Activated T-helper 1 cell treated with anti-CD3 and anti-CD28 coated beads, Interleukin-12 subunit alpha, Interleukin-12 subunit beta, Interleukin-2, Interleukin-4 antibody, amounts not matched to agents 30 ng/mL and 10 ng/mL and 1 ng/mL, durations not matched to agents 14 hours and 24 hours and 36 hours (primary cell): ENCODE measurements around the gene DCHS1. TPM values are rescaled to one million over a fixed set of nuclear protein-coding genes. Genes with fewer than 3 reads are reported as not detected.
"Not testable (repeated sequence)": the region's sequence is repeated elsewhere in the genome, so short reads cannot be mapped to it uniquely, and the experiment has no call there.

Experiments
- DNase-seq: peaks from one replicate; pipeline ENCODE4 v3.0.0; 2021; ENCODE audit warnings: low spot score
- H3K27ac Mint-ChIP-seq: one replicate; pipeline ENCODE4 v1.8.0; 2021; ENCODE audit warnings: mild to moderate bottlenecking, mixed read lengths
- H3K27me3 Mint-ChIP-seq: one replicate; pipeline ENCODE4 v1.8.0; 2022; ENCODE audit warnings: mild to moderate bottlenecking, moderate library complexity, mixed read lengths; ENCODE audit not compliant: insufficient read depth
- H3K36me3 Mint-ChIP-seq: one replicate; pipeline ENCODE4 v1.8.0; 2021; ENCODE audit warnings: low read depth, mixed read lengths
- H3K4me1 Mint-ChIP-seq: one replicate; pipeline ENCODE4 v1.8.0; 2021; ENCODE audit warnings: low read depth, mixed read lengths
- H3K4me3 Mint-ChIP-seq: one replicate; pipeline ENCODE4 v1.8.0; 2021; ENCODE audit warnings: mild to moderate bottlenecking, moderate library complexity, mixed read lengths
- H3K9me3 Mint-ChIP-seq: one replicate; pipeline ENCODE4 v1.8.0; 2021; ENCODE audit warnings: mixed read lengths
- intact Hi-C: fragments of 100-400 bp; cut with micrococcal nuclease; formaldehyde crosslinking; loops from one replicate; pipeline ENCODE4 v1.15.1; 2024
- total RNA-seq: library from RNA; stranded (reverse); gene quantifications from 2 replicates; pipeline ENCODE4 v1.2.3, GENCODE V29; 2022

The DCHS1 gene
- 0.24 and 0.39 TPM in 2 replicates for total RNA-seq

GRCh38 chr11:6655790-6656583 lies at the start of gene DCHS1:
TSS of gene DCHS1 (minus strand) at chr11:6655809. CDS start at chr11:6641613, 14,196 bp downstream.
- Mint-ChIP-seq H3K9me3 (no peaks in the 10 kb centered on the region), H3K4me3 (peak within 1 kb of the TSS; percentile 65), H3K27me3 (peaks cover 16% of the 10 kb centered on the region), H3K27ac (no peak within 1 kb of the TSS), H3K4me1 (no peaks in the 10 kb centered on the region), H3K36me3 (no peaks in the 10 kb centered on the region)
- intact Hi-C loops: no loop called here
- DNase-seq: no peak

GRCh38 chr11:6703247-6704063 lies 47.8 kb upstream of the DCHS1 start:
- H3K27me3 Mint-ChIP-seq: no peaks in the 10 kb centered on the region

GRCh38 chr11:6701955-6702354 lies 46.3 kb upstream of the DCHS1 start:
- H3K27ac Mint-ChIP-seq, DNase-seq, H3K4me3 Mint-ChIP-seq, H3K36me3 Mint-ChIP-seq, H3K4me1 Mint-ChIP-seq, H3K27me3 Mint-ChIP-seq, intact Hi-C loops, H3K9me3 Mint-ChIP-seq: not testable (repeated sequence)

More at GRCh38 chr11:6703247-6704063, 47.8 kb upstream of the DCHS1 start:
- no peak overlapping the region for H3K4me3 Mint-ChIP-seq
- no peaks in the 10 kb centered on the region for H3K9me3 Mint-ChIP-seq
- intact Hi-C loops: loop anchor here (1.0 kb wide), 1 partner anchor 54 kb away; no protein-coding TSS in a partner anchor
- H3K36me3 Mint-ChIP-seq: peaks cover 4% of the 10 kb centered on the region
- peaks cover 7% of the 10 kb centered on the region for H3K4me1 Mint-ChIP-seq
- H3K27ac Mint-ChIP-seq: no peak overlapping the region
- no peak for DNase-seq

GRCh38 chr11:6695377-6695776 lies 39.8 kb upstream of the DCHS1 start:
- Mint-ChIP-seq H3K27ac (no peak overlapping the region), H3K36me3 (peaks cover 9% of the 10 kb centered on the region), H3K27me3 (no peaks in the 10 kb centered on the region), H3K4me3 (no peak overlapping the region), H3K9me3 (no peaks in the 10 kb centered on the region), H3K4me1 (peaks cover 24% of the 10 kb centered on the region)
- intact Hi-C loops: no loop called here
- DNase-seq: no peak

GRCh38 chr11:6694229-6694535 lies 38.6 kb upstream of the DCHS1 start:
- Mint-ChIP-seq H3K4me3 (no peak overlapping the region), H3K9me3 (no peaks in the 10 kb centered on the region), H3K27me3 (no peaks in the 10 kb centered on the region), H3K4me1 (peaks cover 24% of the 10 kb centered on the region), H3K27ac (peak overlapping the region; percentile 4), H3K36me3 (peaks cover 9% of the 10 kb centered on the region)
- intact Hi-C loops: loop anchor here (1.0 kb wide), 1 partner anchor 11 kb away; the partner anchor contains the start of gene MRPL17
- no peak for DNase-seq

GRCh38 chr11:6693342-6694228 lies 38.0 kb upstream of the DCHS1 start:
- H3K27me3 Mint-ChIP-seq: no peaks in the 10 kb centered on the region
- H3K36me3 Mint-ChIP-seq: peaks cover 9% of the 10 kb centered on the region
- no peak for DNase-seq
- peak overlapping the region; percentile 4 for H3K27ac Mint-ChIP-seq
- intact Hi-C loops: loop anchor here (1.0 kb wide), 1 partner anchor 10 kb away; the partner anchor contains the start of gene MRPL17
- peaks cover 24% of the 10 kb centered on the region for H3K4me1 Mint-ChIP-seq
- no peaks in the 10 kb centered on the region for H3K9me3 Mint-ChIP-seq
- no peak overlapping the region for H3K4me3 Mint-ChIP-seq

- Mint-ChIP-seq H3K4me3 (no peak overlapping the region), H3K36me3 (peaks cover 6% of the 10 kb centered on the region), H3K9me3 (no peaks in the 10 kb centered on the region), H3K4me1 (peaks cover 36% of the 10 kb centered on the region), H3K27me3 (no peaks in the 10 kb centered on the region), H3K27ac (no peak overlapping the region)
- intact Hi-C loops: no loop called here
- no peak for DNase-seq
Measured at GRCh38 chr11:6692128-6692527, 36.5 kb upstream of the DCHS1 start.

- DNase-seq, H3K9me3 Mint-ChIP-seq, H3K27me3 Mint-ChIP-seq, H3K4me3 Mint-ChIP-seq, H3K36me3 Mint-ChIP-seq, intact Hi-C loops, H3K27ac Mint-ChIP-seq: not testable (repeated sequence)
- peaks cover 30% of the 10 kb centered on the region for H3K4me1 Mint-ChIP-seq
Measured at GRCh38 chr11:6690431-6691132, 35.0 kb upstream of the DCHS1 start.

- Mint-ChIP-seq H3K27me3 (no peaks in the 10 kb centered on the region), H3K27ac (no peak overlapping the region), H3K4me1 (peaks cover 22% of the 10 kb centered on the region), H3K9me3 (no peaks in the 10 kb centered on the region), H3K4me3 (no peak overlapping the region), H3K36me3 (peaks cover 6% of the 10 kb centered on the region)
- no peak for DNase-seq
- intact Hi-C loops: no loop called here
Measured at GRCh38 chr11:6687876-6688275, 32.3 kb upstream of the DCHS1 start.

- peaks cover 17% of the 10 kb centered on the region for H3K36me3 Mint-ChIP-seq
- no peak overlapping the region for H3K27ac Mint-ChIP-seq
- H3K4me3 Mint-ChIP-seq: no peak overlapping the region
- intact Hi-C loops: no loop called here
- no peaks in the 10 kb centered on the region for H3K27me3 Mint-ChIP-seq
- no peak for DNase-seq
- H3K9me3 Mint-ChIP-seq: no peaks in the 10 kb centered on the region
- peaks cover 35% of the 10 kb centered on the region for H3K4me1 Mint-ChIP-seq
Measured at GRCh38 chr11:6686006-6686405, 30.4 kb upstream of the DCHS1 start.

- not testable (repeated sequence) for H3K27me3 Mint-ChIP-seq, H3K9me3 Mint-ChIP-seq, DNase-seq
- Mint-ChIP-seq H3K4me1 (peaks cover 43% of the 10 kb centered on the region), H3K4me3 (peak overlapping the region; percentile 99), H3K27ac (peak overlapping the region; percentile 82), H3K36me3 (peaks cover 31% of the 10 kb centered on the region)
- intact Hi-C loops: loop anchor here (5.0 kb wide), 2 partner anchors 307 to 1998 kb away; partner anchors contain the start of genes RPL27A and TRIM66
Measured at GRCh38 chr11:6684068-6684467, 28.5 kb upstream of the DCHS1 start.
